HG03280 (cell line): Measurements from ENCODE around the gene TTC38.
"Not testable (repeated sequence)": the region's sequence is repeated elsewhere in the genome, so short reads cannot be mapped to it uniquely, and the experiment has no call there.

Experiments
- ATAC-seq: cut with Tn5 transposase; IDR thresholded peaks from one replicate; pipeline ENCODE4 v1.9.1; 2021; ENCODE audit warnings: mild to moderate bottlenecking, moderate library complexity; ENCODE audit not compliant: unreplicated experiment

Gene TTC38

DNA sequence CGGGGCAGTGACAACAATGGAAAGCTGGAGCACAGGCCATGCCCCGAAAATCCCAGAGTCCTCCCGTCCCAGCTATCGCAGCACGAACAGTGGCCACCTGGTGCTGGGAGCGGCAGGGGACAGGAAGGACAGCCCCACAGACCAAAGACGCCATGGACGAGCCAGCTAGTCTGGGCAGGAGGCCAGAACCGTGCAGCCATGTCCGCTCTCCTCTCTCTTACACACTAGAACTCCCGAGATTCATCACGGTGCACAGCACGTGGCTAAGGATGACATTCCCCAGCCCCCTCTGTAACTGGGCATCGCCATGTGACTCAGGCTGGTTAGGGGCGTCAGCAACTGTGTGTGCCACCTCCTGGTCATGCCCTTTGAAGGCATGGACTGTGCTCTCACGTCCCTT lies 22.3 kb upstream of the TTC38 start:
- ATAC-seq = no peak

DNA sequence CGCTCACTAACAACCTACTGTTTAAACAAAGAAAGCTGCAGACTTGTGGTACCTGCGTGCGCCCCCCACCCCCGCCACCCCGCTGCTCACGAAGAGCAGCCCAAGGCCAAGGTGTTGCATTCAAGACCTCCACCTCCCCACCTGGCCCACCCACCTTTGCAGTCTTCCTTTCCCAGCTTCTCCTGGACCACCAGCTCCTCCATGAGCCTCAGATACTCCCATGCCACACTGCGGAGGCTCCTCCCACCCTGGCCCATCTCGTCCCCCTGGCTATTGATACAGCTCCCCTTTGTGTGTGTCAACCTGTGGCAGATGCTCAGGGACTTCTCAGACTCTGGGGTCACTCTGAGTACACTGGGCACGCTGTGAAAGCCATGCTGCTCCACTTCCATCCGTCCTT lies 21.6 kb upstream of the TTC38 start:
- no peak for ATAC-seq

DNA sequence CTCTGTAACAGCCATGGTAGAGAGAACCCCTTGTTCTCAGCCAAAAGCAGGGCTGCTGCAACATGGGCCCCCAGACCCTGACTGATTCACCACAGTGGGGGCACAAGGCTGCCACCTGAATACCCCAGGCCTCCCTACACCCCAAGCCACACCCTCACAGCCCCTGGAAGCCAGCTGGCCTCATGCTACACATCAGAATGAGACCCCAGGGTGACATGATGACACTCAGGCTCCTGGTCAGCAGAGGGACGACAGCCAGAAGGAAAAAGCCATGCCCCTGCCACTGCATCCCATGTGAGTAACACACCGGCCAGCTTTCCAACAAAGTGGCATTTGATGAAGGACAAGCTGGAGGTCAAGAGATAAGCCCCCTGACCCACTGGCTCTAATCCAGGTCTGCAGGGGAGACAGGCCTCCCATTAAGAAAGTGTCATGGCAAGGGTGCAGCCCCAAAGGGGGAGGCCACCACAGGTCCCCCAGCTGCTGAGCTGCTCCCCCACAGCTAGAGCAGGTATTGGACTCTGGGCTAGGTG lies 20.3 kb upstream of the TTC38 start:
- no peak for ATAC-seq

DNA sequence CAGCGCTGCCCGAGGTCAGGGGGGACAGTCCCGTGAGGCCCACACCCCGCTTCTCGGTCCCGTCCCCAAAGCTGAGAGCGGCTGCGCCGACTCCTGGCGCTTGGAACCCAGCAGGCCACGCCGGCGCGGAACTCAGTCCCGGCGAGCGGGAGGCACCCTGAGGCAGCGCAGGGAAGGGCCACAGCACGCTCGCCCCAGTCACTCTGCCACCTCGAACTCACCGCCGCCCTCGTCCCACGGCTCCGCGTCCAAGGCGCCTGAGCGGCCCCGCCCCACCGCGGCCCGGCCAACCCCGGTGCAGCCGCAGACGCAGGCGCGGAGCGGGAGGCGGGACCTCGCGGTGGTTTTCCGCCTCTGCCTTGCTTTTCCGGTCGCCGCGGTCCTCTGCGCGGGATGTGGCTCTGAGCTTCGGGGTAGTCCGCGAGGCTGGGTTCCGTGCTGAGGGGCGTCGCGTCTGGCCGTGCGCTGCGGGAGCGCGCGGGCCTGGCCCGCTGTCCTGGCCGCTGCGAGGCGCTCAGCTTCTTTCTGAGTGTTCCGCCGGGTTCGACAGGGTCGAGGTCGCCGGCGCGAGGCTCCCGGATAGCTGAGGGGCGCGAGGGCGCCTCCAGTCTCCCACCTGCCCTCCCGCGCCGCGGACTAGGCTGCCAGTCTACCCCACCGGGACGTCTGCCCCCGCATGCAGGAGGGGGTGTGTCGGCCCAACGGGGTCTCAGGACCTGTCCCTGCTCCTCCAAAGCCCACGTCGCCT lies 17.6 kb upstream of the TTC38 start, which contains the start of gene CDPF1:
Gene CDPF1 (minus strand): TSS at position 259 of the 748 bp plus-strand sequence. CDS start 2,009 bp downstream, outside the sequence.
- peak; percentile 86 for ATAC-seq

DNA sequence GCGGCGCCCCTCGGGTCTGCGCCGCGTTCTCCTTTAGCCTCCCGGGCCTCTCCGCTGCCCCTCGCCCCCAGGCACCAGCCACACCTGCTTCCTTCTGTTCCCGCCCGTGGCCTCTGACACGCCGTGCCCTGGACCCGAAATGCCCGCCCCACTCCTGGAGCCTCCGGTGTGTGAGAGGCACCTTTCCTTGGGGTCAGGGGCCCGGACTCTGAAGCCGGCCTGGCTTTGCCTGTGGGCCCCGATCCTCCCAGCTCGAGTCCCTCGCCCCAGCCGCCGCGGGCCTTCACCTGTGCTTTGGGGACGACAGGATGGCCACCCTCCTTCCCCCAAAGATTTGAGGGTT lies 17.1 kb upstream of the TTC38 start:
- ATAC-seq = no peak

DNA sequence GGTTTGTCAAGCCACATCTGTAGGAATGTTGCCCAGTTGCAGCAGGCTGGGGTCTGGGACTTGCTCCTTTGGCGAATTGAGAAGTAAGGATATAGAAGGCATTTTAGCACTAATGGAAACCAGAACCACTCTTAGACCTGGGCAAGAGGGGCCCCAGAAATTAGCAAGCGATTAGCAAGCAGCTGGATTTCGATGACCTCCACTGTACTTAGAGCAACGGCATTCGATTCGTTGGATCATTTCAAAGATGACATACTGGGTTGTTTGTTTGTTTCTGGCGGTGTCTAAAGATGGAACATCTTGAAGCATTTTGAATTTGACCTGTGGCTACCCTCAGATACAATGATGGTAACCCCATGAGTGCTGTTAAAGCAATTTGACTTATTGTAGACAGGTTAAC lies 16.5 kb upstream of the TTC38 start:
- no peak for ATAC-seq

DNA sequence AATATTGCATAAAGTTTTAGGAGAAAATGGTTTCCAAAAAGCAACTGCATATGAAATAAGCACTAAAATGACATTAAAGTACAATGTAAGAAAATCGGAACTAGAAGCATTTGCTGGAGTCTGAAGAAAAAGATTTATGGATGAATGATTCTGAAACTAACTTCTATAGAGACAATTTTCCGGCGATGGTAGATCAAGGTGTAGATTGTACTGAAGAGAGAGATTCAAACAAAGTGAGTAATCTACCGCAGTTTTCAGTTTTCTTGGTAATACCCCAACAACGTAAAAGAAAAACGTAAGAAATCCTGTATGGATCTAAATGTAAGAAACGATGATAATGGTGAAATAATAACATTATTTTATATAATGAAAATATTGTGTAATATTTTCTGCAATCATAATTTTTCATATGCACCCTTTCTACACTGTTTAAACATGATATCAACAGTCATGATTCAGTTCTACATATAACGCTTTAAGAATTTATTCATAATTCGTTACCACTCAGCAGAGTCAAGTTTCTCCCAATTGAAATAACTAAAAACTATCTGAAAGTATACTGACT lies 15.9 kb upstream of the TTC38 start:
- ATAC-seq = no peak

DNA sequence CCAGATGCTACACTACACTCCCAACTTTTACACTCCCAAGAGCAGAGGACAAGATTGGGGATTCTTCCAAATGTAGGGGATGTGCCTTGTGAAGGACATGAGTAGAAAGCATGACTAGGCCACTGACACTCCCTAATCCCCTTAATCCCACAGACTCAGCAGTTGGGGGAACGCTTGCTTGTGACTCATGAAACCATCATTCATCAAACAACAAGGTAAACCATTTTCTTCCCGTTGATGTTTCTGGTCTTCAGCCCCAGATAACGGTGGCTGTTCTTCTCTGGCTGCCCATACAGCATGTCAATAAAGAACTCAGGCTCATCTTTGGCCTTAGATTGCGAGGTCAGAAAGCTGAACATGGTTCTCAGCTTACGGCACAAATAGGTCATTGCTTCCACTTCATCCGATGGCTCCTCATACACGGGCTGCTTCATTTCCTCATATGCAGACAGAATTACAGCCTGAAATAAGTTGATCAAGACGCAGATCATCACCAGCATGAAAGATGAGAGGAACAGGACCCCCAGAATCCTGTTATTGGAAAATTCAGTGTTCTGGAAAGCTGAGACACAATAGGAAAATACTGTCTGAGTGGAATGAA lies 11.3 kb upstream of the TTC38 start:
- no peak for ATAC-seq

DNA sequence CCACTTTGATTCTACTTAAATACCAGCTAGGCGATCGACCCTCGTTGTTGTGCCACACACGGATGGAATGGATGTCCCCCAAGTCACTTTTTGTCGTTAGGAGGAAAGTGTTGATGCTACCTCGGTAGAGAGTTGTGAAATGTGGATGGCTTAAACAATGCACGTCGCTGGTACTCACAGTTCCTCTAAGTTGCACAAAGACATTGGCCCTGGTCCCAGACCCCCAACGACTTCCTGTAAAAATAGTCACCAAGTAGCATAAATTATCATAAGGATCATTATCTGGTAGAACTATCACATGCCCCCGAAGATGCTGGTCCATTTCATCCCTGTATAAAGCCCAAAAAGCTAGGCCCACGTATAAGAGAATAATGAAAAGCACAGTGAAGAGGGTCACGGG lies 8.4 kb upstream of the TTC38 start:
- ATAC-seq = no peak

DNA sequence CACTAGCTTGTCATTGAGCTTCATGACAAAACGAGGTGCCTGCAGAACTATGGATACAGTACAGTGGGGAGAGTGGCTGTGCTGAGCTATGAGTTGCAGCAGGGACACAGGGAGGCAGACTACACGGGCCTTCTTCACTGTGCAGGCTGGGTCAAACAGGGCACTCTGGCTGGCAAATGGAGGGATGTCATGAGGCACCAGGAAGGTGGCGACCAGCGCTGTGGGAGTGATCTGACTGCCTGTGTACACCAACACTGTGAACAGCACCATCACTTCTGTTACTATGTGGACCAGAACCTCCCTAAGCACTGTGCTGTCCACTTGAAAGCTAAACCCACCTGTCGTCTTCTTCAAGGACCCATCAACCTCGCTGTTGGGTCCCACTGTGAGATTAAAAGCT lies 7.8 kb upstream of the TTC38 start:
- no peak for ATAC-seq

DNA sequence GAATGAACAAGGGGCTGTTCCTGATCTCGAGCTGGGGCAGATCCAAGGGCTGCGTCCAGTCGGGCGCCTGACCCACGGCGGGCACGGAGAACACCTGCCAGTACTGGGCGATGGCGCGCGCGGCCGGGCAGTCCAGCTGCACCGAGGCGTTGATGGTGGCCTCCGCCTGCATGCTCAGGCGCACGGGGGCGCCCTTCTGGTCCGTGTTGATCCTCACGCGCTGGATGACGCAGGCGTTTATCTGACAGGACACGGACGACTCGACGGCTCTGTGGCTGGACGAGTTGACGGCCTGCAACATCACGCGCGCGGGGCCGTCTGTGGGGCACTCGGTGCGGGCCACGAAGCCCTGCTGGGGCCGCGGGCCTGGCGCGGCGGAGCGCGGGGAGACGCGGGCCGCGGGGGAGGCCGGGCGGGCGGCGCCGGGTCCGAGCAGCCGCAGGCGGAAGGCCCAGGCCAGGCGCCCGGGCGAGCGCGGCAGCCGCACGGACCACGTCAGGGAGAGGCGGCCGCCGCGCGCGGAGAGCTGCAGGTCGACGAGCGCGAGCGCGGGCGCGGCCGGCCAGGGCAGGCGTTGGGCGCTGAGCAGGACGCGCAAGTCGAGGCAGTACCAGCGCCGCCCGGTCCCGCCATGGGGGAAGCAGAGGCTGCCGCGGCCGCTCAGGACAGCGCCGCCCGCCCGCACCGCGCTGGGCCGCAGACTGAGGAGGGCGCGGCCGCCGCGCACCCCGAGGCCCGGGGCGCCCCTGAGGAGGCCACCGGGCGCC lies 5.2 kb upstream of the TTC38 start:
- no peak for ATAC-seq

DNA sequence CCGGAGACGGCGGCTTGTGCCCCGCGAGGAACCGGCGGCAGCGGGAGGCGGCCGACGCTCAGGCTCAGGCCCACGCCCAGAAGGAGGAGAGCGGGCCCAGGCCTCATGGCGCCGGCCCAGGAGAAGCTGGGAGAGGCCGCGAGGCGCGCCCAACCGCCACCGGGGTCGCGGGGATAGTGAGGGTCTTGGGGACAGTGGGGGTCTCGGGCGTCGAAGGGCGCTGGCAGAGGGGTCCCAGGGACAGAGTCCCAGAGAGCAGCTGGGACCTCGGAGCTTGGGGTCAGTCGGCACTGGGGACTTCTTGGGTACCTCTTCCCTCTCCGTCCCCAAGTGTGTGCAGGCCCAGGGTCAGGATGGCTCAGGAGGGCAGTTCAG lies 4.6 kb upstream of the TTC38 start, which contains the start of gene PKDREJ:
Gene PKDREJ (minus strand): TSS at position 128 of the 375 bp plus-strand sequence. CDS start 21 bp downstream, at position 107.
- no peak for ATAC-seq

DNA sequence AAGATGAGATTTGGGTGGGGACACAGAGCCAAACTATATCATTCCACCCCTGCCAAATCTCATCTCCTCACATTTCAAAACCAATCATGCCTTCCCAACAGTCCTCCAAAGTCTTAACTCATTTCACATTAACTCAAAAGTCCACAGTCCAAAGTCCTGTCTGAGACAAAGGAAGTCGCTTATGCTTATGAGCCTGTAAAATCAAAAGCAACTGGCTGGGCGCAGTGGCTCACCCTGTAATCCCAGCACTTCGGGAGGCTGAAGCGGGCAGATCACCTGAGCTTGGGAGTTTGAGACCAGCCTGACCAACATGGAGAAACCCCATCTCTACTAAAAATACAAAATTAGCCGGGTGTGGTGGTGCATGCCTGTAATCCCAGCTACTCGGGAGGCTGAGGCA lies 3.3 kb upstream of the TTC38 start:
- ATAC-seq = not testable (repeated sequence)

DNA sequence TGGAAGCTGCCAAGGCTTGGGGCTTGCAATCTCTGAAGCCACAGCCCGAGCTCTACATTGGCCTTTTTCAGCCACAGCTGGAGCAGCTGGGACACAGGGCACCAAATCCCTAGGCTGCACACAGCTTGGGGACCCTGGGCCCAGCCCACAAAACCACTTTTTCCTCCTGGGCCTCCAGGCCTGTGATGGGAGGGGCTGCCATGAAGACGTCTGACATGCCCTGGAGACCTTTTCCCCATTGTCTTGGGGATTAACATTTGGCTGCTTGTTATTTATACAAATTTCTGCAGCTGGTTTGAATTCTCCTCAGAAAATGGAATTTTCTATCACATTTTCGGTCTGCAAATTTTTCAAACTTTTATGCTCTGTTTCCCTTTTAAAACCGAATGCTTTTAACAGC lies 2.2 kb upstream of the TTC38 start:
- ATAC-seq = not testable (repeated sequence)

DNA sequence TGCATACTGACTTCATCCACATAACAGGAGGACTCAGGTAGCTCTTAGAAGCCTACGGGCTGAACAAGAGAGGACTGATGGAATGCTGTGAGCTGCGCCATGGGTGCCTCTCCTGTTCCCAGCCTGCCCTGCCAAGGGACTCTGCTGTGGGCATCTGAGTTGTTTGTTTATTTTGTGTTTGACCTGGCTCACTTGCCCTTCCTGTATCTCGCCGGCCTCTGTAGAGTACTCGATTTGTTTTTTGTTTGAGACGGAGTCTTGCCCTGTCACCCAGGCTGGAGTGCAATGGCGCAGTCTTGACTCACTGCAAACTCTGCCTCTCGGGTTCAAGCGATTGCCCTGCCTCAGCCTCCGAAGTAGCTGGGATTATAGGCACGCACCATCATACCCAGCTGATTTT lies 1.8 kb downstream of the TTC38 start:
- no peak for ATAC-seq

DNA sequence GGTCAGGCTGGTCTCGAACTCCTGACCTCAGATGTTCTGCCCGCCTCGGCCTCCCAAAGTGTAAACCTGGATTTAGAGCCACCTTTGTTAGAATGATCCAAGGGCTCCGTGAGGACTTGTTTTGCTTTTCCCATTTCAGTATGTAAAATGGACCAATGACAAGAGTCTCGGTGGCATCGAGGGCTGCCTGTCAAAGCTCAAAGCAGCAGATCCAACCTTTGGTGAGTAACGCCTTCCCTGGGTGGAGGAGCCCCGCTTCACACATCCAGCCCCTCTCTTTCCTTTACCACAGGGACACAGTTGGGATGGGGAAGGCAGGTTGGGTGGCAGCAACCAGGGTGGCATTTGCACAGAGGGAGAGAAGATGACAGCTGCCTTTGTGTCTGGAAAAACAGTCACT lies 4.4 kb downstream of the TTC38 start:
- no peak for ATAC-seq

DNA sequence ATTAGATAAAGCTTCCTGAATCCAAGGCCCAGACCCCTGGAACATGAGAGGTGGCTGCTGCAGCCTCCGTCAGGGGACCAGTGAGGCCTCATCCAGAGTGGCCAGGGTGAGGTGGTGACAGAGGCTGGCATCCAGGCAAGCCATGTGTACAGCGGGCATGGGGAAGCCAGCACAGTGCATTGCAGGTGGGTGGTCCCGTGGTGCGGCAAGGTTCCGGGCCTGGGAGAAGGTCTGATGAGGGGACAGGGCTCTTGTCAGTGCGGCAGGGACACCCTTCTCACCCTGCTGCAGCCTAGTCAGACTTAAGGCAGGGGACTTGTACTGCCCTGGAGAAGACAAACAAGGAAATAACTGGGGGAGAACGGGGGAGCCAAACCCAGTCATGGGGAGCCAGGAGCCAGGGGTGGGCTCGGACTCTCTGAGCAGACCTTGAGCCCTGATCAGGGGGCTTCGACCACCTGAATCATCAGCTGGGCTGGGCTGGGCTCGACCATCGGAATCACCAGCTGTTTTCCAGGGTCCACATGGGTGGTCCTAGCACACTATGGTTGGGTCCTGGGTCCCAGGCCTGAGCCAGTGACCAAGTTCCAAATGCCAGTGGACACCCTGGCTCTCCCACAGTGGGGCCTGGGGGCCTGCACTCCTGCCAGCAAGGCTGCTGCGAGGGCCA lies 5.1 kb downstream of the TTC38 start:
- ATAC-seq = no peak

DNA sequence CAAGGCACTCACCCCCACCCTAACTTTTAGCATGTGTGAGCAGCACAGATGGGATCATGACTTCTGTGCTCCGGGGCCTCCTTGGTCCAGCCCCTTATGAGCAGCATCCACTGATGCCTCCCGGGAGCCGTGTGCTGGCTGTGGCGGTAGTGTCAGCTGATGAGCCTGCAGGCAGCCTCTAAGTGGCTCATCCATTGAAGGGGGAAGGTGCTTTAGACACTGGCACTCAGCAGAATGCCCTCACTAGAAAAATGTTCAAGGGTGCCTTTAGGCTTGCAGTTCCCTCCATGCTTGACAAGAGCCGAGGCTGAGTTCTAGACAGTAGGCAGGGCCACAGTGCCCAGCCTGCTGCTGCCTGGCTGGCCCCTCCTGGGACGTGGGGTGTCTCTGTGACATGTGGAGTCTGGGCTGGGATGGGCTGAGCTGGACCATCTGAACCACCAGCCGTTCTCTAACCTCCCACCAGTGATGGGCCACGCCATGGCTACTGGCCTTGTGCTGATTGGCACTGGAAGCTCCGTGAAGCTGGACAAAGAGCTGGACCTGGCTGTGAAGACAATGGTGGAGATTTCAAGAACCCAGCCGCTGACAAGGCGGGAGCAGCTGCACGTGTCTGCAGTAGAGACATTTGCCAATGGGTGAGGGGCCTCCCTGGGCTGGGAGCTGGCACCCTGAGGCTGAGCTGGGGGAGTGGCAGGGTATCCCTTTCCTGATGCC lies 5.8 kb downstream of the TTC38 start:
- ATAC-seq = no peak

DNA sequence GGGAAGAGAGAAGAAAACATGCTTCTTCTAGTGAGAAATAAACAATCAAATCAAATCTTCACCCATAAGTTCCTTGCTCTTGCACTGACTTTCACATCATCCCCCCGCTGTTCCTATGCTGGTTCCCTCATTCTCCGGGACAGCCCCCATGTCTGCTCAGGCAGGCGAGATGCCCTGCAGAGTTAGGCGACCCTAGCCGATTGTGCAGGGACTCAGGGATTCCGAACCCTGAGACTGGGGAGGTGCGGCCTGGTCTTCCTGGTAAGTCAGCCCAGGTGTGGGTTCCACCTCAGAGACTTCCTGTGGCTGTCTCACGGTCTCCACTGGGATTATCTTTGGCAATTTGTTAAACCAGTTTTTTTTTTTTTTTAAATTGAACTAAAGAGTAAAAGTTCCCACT lies 6.6 kb downstream of the TTC38 start:
- no peak for ATAC-seq

DNA sequence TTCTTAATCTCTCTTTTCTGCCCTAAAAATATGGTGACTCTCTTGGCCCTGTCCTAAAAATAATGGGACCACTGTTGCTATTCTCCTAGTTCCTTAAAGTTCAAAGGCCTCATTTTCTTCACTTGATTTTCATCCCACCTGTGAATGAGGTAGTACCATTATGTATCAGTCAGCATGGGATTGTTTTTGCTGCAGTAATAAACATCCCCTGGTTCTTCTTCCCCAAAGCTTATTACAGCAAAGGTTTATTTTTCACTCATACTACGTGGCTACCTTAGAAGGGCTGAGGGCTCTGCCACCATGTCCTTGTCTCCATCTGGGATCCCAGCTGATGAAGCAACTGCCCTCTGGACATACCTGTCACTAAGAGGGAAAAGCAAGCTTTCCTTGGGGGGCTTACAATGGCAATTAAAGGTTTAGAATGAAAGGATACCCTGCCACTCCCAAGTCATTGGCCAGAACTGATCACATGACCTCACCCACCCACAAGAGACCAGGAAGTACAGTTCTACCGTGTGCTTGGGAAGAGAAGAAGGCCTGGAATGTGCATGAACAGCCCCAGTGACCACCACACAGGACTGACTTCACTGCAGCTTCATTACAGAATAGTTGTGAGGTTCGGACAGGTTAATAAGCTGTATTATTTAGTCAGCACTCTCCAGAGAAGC lies 7.8 kb downstream of the TTC38 start:
- ATAC-seq = no peak
